ENCODE results near the gene TNNI3. TPM values are rescaled to one million over a fixed set of nuclear protein-coding genes. Genes with fewer than 3 reads are reported as not detected.

TNNI3 gene
- polyA plus RNA-seq, 4 donors: 3.3 to 6.6 (median 4.4) TPM

- no peak for DNase-seq (ENCODE audit: low read depth in 4 of 4, low spot score in 2 of 4)
Observed at GRCh38 chr19:55149078-55150003, 8.2 kb downstream of the TNNI3 start, which contains the start of gene TNNT1. Gene TNNT1 (minus strand): TSS chr19:55149206. CDS start chr19:55147157, 2,049 bp downstream.

- no peak for DNase-seq (ENCODE audit: low read depth in 4 of 4, low spot score in 2 of 4)
Observed at GRCh38 chr19:55147545-55148251, 9.8 kb downstream of the TNNI3 start.

- no peak for DNase-seq (ENCODE audit: low read depth in 4 of 4, low spot score in 2 of 4)
Observed at GRCh38 chr19:55146705-55147273, 10.7 kb downstream of the TNNI3 start.

DNA sequence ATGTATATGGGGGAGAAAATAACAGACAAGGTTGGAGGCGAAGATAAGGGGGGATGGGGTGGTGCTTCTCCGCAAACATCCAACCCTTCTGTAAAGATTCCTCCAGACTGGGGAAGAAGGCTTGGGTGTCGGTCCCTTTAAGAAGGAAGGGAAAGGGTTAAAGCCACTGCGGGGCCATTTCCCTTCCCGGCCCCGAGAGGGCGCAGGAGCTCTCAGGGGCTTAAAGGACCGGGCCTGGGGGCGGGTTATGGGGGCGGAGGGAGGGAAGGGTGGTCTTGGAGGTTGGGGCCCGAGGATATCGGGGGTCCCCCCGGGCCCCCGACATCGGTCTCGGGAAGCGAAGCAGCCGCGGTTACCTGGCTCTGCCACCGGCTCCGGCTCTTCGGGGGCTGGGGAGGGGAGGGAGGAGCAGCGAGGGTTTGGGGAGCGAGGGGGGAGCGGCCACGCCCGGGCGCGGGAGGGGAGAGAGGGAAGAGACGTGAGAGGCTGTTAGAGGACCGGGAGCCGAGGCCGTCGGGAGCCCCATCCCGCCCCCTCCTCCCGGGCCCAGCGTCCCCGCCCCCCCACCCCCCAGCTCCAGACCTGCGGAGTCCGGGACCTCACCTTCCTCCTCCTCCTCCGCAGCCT is 11.3 kb downstream of the TNNI3 start:
- DNase-seq (ENCODE audit: low read depth in 4 of 4, low spot score in 2 of 4): no peak

GRCh38 chr19:55145232-55145631 is 12.3 kb downstream of the TNNI3 start:
- no peak for DNase-seq (ENCODE audit: low read depth in 4 of 4, low spot score in 2 of 4)

- no peak for DNase-seq (ENCODE audit: low read depth in 4 of 4, low spot score in 2 of 4)
Observed at GRCh38 chr19:55141696-55142095, 15.8 kb downstream of the TNNI3 start.

GRCh38 chr19:55137915-55138314 is 19.6 kb downstream of the TNNI3 start:
- no peak for DNase-seq (ENCODE audit: low read depth in 4 of 4, low spot score in 2 of 4)

- no peak for DNase-seq (ENCODE audit: low read depth in 4 of 4, low spot score in 2 of 4)
Observed at GRCh38 chr19:55136399-55137102, 21.0 kb downstream of the TNNI3 start.

DNA sequence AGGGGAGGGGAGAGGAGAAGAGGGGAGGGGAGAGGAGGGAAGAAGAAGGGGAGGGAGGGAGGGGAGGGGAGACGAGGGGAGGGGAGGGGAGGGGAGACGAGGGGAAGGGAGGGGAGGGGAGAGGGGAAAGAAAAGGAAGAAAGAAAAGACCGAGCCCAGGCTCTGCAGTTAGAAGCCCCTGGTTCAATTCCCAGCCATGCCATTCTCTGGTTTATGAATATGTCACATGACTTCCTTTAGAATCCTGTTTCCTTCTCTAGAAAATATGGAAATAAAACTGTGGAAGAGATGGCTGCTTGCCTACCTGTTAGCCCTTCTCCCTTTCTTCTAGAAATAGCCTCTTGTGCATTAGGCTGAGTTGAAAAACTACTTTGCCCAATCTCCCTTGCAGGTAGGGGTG is 22.8 kb downstream of the TNNI3 start:
- no peak for DNase-seq (ENCODE audit: low read depth in 4 of 4, low spot score in 2 of 4)

DNA sequence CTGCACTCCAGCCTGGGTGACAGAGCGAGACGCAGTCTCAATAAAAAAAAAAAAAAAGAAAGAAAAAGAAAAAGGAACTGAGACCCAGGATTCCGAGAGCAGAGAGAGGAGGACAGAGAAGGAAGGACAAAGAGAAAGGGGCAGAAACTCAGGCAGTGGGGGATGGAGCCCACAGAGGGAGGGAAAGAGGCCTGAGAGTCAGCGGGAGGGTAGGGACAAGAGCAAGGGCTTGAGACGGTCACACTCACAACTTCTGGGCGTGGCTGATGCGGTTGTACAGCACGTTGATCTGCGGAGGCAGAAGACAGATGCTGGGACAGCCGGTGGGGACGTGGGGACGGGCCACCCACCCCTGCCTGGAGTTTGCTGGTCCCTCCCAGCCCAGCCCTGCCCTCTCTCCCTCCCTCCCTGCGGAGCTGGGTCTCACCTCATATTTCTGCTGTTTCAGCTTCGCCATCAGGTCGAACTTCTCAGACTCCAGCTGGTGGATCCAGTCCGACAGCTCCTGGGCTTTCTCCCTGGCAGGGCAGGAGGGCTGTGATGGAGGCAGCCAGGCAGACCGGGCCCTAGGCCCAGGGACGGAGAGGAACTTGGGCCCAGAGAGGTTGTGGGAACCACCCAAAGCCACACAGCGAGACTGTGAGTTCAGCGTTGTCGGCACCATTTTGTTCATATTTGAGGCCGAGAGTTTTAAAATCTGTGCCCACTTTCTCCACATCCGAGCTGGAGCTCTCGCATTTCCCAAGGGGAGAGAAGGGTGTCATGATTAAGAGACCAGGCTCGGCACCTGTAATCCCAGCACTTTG is 23.7 kb downstream of the TNNI3 start:
- DNase-seq (ENCODE audit: low read depth in 4 of 4, low spot score in 2 of 4): no peak

GRCh38 chr19:55132453-55133129 is 24.9 kb downstream of the TNNI3 start:
- no peak for DNase-seq (ENCODE audit: low read depth in 4 of 4, low spot score in 2 of 4)

- DNase-seq (ENCODE audit: low read depth in 4 of 4, low spot score in 2 of 4): no peak
Observed at GRCh38 chr19:55131421-55131820, 26.1 kb downstream of the TNNI3 start.

GRCh38 chr19:55119053-55119452 is 38.5 kb downstream of the TNNI3 start:
- no peak for DNase-seq (ENCODE audit: low read depth in 4 of 4, low spot score in 2 of 4)

- no peak for DNase-seq (ENCODE audit: low read depth in 4 of 4, low spot score in 2 of 4)
Observed at GRCh38 chr19:55118401-55118991, 39.0 kb downstream of the TNNI3 start.

GRCh38 chr19:55117663-55118391 is 39.7 kb downstream of the TNNI3 start:
- DNase-seq (ENCODE audit: low read depth in 4 of 4, low spot score in 2 of 4): peak; percentile 85 to 98 (median 95)

DNA sequence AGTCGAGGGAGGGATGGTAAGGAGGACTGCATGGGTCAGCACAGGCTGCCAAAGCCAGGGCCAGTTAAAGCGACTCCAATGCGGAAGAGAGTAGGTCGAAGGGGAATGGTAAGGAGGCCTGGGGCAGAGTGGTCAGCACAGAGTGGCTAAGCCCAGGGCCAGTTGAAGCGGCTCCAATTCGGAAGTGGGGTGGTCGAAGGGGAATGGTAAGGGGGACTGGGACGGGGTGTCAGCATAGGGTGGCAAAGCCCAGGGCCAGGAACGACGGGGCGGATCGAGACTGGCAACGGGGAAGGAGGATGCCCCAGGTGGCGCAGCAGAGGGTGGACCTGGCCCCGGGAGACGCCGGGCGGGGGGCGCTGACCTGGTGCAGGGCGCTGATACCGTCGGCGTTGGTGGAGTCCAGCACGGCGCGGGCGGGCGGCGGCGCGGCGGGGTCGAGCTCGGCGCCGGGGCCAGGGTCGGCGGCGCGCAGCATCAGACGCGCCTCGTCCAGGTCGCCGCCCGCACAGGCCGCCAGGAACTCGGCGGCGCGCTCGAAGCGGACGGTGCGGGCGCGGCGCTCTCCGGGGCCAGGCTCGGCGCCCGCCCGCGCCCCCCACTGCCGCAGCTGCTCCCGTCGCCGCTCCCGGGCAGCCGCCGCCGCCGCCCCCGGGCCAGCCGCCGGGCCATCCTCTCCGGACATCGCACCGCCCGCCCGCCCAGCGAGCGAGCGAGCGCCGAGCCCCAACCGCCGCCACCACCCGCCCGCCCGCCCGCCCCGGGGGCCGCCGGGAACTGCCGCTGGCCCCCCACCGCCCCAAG is 40.5 kb downstream of the TNNI3 start, which contains the start of gene PPP1R12C:
TSS of gene PPP1R12C (minus strand) at position 779 of the 804 bp plus-strand sequence. CDS start at position 685, 94 bp downstream.
- no peak for DNase-seq (ENCODE audit: low read depth in 4 of 4, low spot score in 2 of 4)

Data from left renal cortex interstitium (tissue), 4 donors.